ENCODE measurements around the gene SNX6. TPM values are rescaled to one million over a fixed set of nuclear protein-coding genes. Genes with fewer than 3 reads are reported as not detected.
"Not testable (repeated sequence)": the region's sequence is repeated elsewhere in the genome, so short reads cannot be mapped to it uniquely, and the experiment has no call there.

The SNX6 gene
- total RNA-seq, 1 donor: 128 TPM

DNA sequence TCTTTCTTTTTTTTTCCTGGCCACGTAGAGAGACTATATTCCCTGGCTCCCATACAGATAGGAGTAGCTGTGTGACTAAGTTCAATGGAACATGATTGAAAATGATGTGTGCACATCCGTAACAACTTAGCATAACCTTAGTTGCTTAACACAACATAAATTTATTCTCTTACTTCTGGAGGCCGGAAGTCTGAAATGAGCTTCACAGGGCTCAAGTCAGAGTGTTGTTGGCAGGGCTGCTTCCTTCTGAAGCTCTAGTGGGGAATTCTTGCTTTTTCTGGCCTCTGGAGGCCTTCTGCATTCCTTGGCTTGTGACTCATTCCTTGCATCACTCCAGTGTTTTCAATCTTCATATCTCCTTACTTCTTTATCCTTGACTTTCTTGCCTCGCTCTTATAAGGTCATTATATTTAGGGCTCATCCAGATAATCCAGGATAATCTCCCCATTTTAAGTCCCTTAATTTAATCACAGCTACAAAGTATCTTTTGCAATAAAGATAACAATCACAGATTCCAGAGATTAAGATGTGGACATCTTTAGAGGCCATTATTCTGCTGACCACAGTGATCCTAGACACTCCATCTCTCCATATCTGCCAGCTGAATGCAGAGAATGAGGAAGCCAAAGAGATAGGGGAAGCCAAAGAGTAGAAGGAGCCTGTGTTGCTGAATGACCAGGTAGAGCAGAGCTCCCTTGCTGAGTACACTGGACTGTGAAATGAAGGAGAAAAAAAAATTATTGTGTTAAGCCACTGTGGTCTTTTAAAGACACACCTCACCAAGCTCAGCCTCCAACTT is 21.0 kb upstream of the SNX6 start:
- no peaks in the 10 kb centered on the region for H3K9me3 ChIP-seq (ENCODE audit: low read depth, low read length)
- H3K4me3 ChIP-seq (ENCODE audit: low read length): no peak overlapping the region
- H3K4me1 ChIP-seq (ENCODE audit: insufficient read depth, low read length): no peaks in the 10 kb centered on the region
- H3K27me3 ChIP-seq (ENCODE audit: insufficient read depth, low read length): no peaks in the 10 kb centered on the region

DNA sequence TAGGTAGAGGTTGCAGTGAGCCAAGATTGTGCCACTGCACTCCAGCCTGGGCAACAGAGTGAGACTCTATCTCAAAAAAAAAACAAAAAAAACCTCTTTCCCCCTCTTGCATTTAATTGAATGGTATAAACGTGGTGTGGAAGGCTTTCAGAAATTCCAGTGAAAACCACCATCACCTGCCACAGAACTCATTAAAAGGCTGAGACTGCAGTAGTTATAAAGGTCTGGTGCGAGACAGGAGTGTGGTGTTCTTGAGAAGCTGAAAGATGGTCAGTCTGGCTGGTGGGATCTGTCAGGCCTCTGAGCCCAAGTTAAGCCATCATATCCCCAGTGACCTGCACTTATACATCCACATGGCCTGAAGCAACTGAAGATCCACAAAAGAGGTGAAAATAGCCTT is 20.1 kb upstream of the SNX6 start:
- not testable (repeated sequence) for H3K4me3 ChIP-seq (ENCODE audit: low read length); H3K27me3 ChIP-seq (ENCODE audit: insufficient read depth, low read length); H3K9me3 ChIP-seq (ENCODE audit: low read depth, low read length); H3K4me1 ChIP-seq (ENCODE audit: insufficient read depth, low read length)

DNA sequence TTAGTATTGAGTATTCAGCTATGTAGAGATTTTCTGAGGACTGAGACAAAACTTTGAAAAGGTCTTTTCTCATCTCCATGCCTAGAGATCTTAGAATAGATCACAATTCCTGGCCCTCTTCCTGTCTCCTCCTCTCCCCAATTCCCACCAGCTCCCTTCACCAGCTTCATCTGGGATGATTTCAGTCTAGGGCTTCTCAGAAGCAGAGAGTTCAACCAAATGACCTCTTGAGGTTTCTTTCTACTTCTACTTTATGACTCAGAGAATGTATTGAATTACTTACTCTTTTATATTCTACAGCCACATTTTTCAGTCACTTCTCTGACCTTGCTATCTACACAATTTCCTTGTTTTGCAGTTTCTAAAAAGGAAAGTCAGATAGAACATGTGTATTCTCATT is 19.4 kb upstream of the SNX6 start:
- Histone ChIP-seq H3K4me1 (ENCODE audit: insufficient read depth, low read length) (no peaks in the 10 kb centered on the region), H3K27me3 (ENCODE audit: insufficient read depth, low read length) (no peaks in the 10 kb centered on the region), H3K9me3 (ENCODE audit: low read depth, low read length) (no peaks in the 10 kb centered on the region), H3K4me3 (ENCODE audit: low read length) (no peak overlapping the region)

DNA sequence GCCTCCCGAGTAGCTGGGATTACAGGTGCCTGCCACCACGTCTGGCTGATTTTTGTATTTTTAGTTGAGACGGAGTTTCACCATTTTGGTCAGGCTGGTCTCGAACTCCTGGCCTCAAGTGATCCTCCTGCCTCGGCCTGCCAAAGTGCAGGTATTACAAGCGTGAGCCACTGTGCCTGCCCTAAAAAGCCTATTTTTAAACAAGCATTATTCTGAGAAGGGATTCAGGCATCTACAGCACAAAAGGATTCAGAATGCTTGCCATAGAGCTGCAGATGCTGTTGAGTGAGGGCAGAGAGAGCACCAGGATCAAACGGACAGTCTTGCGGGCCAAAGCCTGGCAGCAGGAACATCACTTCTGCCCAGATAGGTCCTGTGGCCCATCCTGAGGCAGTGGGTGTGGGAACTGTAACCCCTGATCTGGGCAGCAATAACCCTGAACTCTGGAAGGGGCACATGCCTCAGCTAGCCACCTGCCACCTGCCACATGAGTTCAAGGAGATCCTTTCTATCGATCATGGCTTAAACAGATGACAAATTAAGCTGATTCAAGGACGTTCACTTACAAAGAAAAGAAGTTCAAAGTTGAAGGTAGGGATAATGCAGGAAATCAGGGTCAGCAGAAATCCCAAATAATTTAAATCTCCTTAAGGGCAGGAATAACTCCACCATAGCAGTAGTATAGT is 16.8 kb upstream of the SNX6 start:
- peaks cover 6% of the 10 kb centered on the region for H3K4me1 ChIP-seq (ENCODE audit: insufficient read depth, low read length)
- no peak overlapping the region for H3K4me3 ChIP-seq (ENCODE audit: low read length)
- no peaks in the 10 kb centered on the region for H3K27me3 ChIP-seq (ENCODE audit: insufficient read depth, low read length)
- no peaks in the 10 kb centered on the region for H3K9me3 ChIP-seq (ENCODE audit: low read depth, low read length)

DNA sequence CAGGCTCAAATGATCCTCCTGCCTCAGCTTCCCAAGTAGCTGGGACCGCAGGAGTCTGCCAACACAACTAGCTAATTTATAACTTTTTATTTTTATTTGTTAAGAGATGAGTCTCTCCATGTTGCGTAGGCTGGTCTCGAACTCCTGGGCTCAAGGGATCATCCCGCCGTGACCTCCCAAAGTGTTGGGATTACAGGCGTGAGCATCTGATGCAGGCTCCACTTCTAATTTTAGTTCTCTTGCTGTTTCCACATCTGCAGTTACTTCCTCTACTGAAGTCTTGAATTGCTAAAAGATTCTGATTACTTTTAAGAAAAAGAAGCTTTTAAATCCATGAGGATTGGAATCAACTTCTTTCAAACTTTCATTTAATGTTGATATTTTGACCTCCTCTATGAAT is 13.4 kb upstream of the SNX6 start:
- Histone ChIP-seq H3K4me1 (ENCODE audit: insufficient read depth, low read length) (peaks cover 6% of the 10 kb centered on the region), H3K4me3 (ENCODE audit: low read length) (no peak overlapping the region), H3K9me3 (ENCODE audit: low read depth, low read length) (no peaks in the 10 kb centered on the region), H3K27me3 (ENCODE audit: insufficient read depth, low read length) (no peaks in the 10 kb centered on the region)

DNA sequence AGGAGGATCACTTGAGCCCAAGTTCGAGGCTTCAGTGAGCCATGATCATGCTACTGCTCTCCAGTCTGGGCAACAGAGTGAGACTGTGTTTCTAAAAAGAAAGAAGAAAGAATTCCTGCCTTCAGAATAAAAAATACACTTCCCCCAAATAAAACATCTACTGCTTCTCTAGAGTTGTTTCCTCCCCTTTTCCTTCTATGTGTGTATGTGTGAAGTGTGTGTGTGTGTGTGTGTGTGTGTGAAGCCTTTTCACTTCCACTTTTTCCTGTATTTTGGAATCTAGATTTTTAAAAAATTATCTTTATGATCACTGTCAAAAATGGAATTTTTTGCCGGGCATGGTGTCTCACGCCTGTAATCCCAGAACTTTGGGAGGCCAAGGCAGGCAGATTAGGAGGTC is 12.6 kb upstream of the SNX6 start:
- Histone ChIP-seq H3K27me3 (ENCODE audit: insufficient read depth, low read length) (no peaks in the 10 kb centered on the region), H3K9me3 (ENCODE audit: low read depth, low read length) (no peaks in the 10 kb centered on the region), H3K4me3 (ENCODE audit: low read length) (no peak overlapping the region), H3K4me1 (ENCODE audit: insufficient read depth, low read length) (peaks cover 6% of the 10 kb centered on the region)

DNA sequence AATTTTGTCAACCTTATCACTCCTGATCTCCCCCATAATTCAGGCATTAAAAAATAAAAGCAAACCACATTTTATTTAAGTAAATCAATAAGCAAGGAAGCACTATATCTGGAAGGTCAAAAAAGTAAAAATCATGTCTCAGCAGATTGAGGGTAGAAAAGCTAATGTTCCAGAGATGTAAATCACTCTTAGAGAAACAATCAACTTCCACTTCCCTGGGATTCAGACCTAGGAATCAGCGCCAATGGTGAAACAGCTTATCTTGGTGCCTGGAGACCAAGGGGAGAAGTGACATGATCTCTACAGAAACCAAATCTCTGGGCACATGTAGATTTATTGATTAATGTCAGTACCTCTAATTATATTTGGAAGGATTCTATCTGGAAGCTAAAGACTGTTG is 10.9 kb upstream of the SNX6 start:
- Histone ChIP-seq H3K4me3 (ENCODE audit: low read length) (no peak overlapping the region), H3K9me3 (ENCODE audit: low read depth, low read length) (no peaks in the 10 kb centered on the region), H3K4me1 (ENCODE audit: insufficient read depth, low read length) (peaks cover 6% of the 10 kb centered on the region), H3K27me3 (ENCODE audit: insufficient read depth, low read length) (no peaks in the 10 kb centered on the region)

DNA sequence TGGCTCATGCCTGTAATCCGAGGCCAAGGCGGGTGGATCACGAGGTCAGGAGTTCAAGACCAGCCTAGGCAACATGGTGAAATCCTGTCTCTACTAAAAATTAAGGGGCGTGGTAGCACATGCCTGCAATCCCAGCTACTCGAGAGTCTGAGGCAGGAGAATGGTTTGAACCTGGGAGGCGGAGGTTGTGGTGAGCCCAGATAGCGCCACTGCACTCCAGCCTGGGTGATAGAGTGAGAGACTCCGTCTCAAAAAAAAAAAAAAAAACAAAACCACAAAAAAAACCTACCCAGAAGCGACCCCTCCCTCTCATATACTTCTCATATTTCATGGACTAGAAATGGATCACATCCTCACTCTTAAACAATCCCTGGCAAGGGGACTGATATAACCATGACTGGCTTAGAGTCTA is 4.4 kb upstream of the SNX6 start:
- not testable (repeated sequence) for H3K9me3 ChIP-seq (ENCODE audit: low read depth, low read length); H3K27me3 ChIP-seq (ENCODE audit: insufficient read depth, low read length); H3K4me3 ChIP-seq (ENCODE audit: low read length); H3K4me1 ChIP-seq (ENCODE audit: insufficient read depth, low read length)

DNA sequence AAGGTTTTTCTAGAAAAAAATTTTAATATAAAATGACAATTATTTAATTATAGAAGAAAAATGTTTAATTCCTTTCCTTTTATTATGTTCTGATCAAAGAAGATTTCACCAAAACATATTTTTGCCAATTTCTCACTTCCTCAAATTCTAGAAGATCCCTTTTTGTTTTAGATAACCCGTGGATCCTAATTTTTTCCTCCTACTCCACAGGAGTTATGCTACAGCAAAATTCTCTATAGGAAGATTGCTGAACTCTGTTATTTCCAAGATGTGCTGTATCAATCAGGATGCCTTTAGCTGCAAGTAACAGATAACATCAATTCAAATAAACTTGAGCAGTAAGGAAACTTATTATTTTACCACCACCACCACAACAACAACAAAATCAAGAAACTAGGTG is 3.8 kb upstream of the SNX6 start:
- Histone ChIP-seq H3K4me1 (ENCODE audit: insufficient read depth, low read length) (peaks cover 12% of the 10 kb centered on the region), H3K4me3 (ENCODE audit: low read length) (no peak overlapping the region), H3K27me3 (ENCODE audit: insufficient read depth, low read length) (no peaks in the 10 kb centered on the region), H3K9me3 (ENCODE audit: low read depth, low read length) (no peaks in the 10 kb centered on the region)

DNA sequence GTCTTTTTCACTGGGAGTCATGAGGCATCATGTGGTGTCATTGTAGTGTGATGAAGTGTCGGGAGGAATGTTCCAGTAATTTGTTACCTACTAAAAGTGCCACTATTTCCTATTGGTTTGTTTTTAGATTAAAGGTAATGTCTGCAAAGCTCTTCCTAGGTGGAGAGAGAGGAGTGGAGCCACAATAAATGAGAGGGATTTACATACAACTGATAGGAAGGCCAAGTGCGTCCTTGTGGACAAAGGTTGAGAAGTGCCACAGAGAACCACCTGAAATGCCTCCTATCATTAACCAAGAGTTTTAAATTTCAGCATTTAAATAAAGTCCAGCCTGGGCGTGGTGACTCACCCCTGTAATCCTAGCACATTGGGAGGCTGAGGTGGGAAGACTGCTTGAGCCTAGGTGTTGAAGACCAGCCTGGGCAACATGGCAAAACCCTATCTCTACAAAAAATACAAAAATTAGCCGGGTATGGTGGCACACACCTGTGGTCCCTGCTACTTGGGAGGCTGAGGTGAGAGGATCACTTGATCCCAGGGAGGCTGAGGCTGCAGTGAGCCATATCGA is 2.5 kb upstream of the SNX6 start:
- Histone ChIP-seq H3K9me3 (ENCODE audit: low read depth, low read length) (no peaks in the 10 kb centered on the region), H3K27me3 (ENCODE audit: insufficient read depth, low read length) (no peaks in the 10 kb centered on the region), H3K4me1 (ENCODE audit: insufficient read depth, low read length) (peaks cover 24% of the 10 kb centered on the region), H3K4me3 (ENCODE audit: low read length) (no peak overlapping the region)

DNA sequence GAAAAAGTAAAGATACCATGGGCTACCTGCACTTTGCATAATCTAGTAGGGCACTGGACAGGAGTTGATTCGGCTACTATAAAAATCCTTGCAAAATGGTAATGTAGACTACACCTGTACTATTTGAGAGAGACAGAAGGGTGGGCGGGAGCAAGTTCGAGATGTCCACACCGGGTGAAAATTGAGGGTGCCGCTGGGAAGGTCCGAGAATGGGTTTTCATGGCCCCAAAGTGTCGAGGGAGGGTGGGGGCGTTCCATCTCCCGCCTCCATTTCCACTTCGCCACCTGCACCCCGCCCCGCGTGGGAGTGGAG is 648 bp downstream of the SNX6 start:
- H3K9me3 ChIP-seq (ENCODE audit: low read depth, low read length): no peaks in the 10 kb centered on the region
- H3K4me3 ChIP-seq (ENCODE audit: low read length): peak overlapping the region; percentile 94
- H3K4me1 ChIP-seq (ENCODE audit: insufficient read depth, low read length): peaks cover 31% of the 10 kb centered on the region

DNA sequence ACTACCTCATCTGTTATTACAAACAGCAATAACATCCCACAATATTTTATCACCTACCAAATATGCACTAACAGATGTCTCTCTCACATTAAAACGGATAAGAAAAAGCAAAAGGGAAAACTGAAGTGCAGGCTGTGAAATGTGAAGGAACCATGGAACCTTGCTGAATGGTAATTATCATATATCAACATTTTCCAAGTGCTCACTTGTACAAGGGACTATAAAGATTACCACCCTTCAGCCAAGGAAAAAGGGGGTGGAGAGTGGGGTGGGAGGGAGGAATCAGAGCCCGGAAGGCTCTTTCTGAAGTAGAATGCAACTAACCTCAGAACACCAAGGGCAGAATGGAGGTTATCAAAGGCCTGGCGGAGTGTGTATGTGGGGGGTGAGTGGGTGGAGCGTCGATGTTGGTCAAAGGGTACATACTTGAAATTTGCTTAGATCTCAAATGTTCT is 1.2 kb downstream of the SNX6 start:
- no peaks in the 10 kb centered on the region for H3K27me3 ChIP-seq (ENCODE audit: insufficient read depth, low read length)
- H3K9me3 ChIP-seq (ENCODE audit: low read depth, low read length): no peaks in the 10 kb centered on the region
- H3K4me3 ChIP-seq (ENCODE audit: low read length): peak overlapping the region; percentile 94
- peaks cover 31% of the 10 kb centered on the region for H3K4me1 ChIP-seq (ENCODE audit: insufficient read depth, low read length)

More for the DNA sequence above, 648 bp downstream of the SNX6 start:
- H3K27me3 ChIP-seq (ENCODE audit: insufficient read depth, low read length): no peaks in the 10 kb centered on the region

DNA sequence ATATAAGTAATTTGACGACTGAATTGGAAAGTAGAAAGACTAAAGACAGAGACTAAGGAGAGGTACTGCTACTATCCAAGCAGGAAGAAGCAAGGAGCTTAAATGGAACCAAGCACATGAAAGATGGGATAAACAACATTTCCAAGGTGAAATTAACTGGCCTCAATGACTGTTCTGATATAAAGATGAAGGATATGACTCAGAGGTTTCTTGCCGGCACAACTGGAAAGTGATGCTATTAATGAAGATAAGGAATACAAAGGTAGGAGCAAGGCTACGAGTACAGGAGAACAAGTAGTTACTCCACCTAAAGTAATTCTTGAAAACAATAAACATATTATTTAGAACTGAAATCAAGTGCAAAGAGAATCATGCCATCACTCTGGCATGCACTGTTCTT is 6.4 kb downstream of the SNX6 start:
- H3K9me3 ChIP-seq (ENCODE audit: low read depth, low read length): no peaks in the 10 kb centered on the region
- H3K4me3 ChIP-seq (ENCODE audit: low read length): no peak overlapping the region
- H3K4me1 ChIP-seq (ENCODE audit: insufficient read depth, low read length): peaks cover 46% of the 10 kb centered on the region
- no peaks in the 10 kb centered on the region for H3K27me3 ChIP-seq (ENCODE audit: insufficient read depth, low read length)

DNA sequence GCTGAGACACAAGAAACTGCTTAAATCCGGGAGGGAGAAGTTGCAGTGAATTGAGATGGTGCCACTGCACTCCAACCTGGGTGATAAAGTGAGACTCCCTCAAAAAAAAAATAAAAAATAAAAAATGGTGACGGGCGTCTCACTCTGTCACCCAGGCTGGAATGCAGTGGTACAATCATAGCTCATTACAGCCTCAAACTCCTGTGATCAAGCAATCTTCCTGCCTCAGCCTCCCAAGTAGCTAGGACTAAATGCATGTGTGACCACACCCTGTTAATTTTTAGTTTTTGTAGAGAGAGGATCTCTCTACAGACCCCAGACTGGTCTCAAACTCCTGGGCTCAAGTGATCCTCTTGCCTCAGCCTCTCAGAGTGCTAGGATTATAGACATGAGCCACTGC is 9.1 kb downstream of the SNX6 start:
- no peak overlapping the region for H3K4me3 ChIP-seq (ENCODE audit: low read length)
- peaks cover 29% of the 10 kb centered on the region for H3K4me1 ChIP-seq (ENCODE audit: insufficient read depth, low read length)
- H3K27me3 ChIP-seq (ENCODE audit: insufficient read depth, low read length): no peaks in the 10 kb centered on the region
- no peaks in the 10 kb centered on the region for H3K9me3 ChIP-seq (ENCODE audit: low read depth, low read length)

DNA sequence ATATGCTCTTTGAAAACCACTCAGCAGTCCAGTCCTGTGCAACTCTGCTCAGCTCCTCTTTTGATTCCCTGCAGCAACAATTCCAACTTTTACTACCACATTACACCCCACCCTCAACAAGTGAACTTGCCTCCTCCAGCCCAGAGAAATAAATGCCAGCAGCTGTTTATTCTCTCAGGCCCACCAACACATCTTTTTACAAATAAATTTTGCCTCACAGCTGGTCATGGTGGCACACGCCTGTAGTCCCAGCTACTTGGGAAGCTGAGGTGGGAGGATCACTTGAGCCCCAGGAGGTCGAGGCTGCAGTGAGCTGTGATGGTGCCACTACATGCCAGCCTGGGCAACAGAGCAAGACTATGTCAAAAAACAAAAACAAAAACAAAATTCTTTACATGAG is 9.8 kb downstream of the SNX6 start:
- H3K9me3 ChIP-seq (ENCODE audit: low read depth, low read length): no peaks in the 10 kb centered on the region
- peaks cover 29% of the 10 kb centered on the region for H3K4me1 ChIP-seq (ENCODE audit: insufficient read depth, low read length)
- H3K4me3 ChIP-seq (ENCODE audit: low read length): no peak overlapping the region

DNA sequence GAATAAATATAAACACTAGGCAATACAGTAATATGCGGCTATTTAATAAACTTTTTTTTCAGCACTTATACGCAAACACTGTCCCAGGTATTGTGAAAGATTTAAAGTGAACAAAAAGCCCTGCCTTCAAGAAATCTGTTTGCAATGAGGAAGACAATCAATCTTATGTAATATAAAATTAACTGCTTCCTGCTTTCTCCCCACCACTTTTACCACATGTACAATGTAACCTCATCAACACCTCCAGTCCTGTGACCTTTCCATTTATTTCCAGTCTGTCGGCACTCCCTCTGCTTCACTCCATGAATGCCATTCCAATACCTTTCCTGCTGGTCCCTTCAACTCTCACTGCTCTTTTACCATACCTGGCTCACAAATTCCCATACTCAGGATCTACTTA is 10.5 kb downstream of the SNX6 start:
- no peaks in the 10 kb centered on the region for H3K27me3 ChIP-seq (ENCODE audit: insufficient read depth, low read length)
- H3K9me3 ChIP-seq (ENCODE audit: low read depth, low read length): no peaks in the 10 kb centered on the region
- H3K4me3 ChIP-seq (ENCODE audit: low read length): no peak overlapping the region
- peaks cover 29% of the 10 kb centered on the region for H3K4me1 ChIP-seq (ENCODE audit: insufficient read depth, low read length)

More for the DNA sequence above, 9.8 kb downstream of the SNX6 start:
- H3K27me3 ChIP-seq (ENCODE audit: insufficient read depth, low read length): no peaks in the 10 kb centered on the region
